HepG2 (cell line): ENCODE measurements around the gene GRIFIN. TPM values are rescaled to one million over a fixed set of nuclear protein-coding genes. Genes with fewer than 3 reads are reported as not detected.
A peak's percentile ranks its signal among the peaks of the same experiment; 100 is the strongest.

Experiments
- AGO1 ChIP-seq: fragments of 200-400 bp; formaldehyde crosslinking; IDR thresholded peaks from 2 replicates; pipeline ENCODE4 v1.6.1; 2017; ENCODE audit warnings: mild to moderate bottlenecking, low read depth, low read length, moderate library complexity; ENCODE audit not compliant: poor library complexity, severe bottlenecking
- BORCS8-MEF2B ChIP-seq: sonication (generic); formaldehyde crosslinking; IDR thresholded peaks from 2 replicates; pipeline ENCODE4 v1.8.0; 2022; ENCODE audit warnings: mild to moderate bottlenecking, missing genetic modification reagents
- KAT7 ChIP-seq: IDR thresholded peaks from 2 replicates; pipeline ENCODE4 v1.6.1; 2018; ENCODE audit warnings: borderline replicate concordance, missing compliant biosample characterization
- KMT2A ChIP-seq: sonication (generic); formaldehyde crosslinking; IDR thresholded peaks from 2 replicates; pipeline ENCODE4 v1.4.0; 2020; ENCODE audit warnings: missing genetic modification reagents
- MAFG ChIP-seq: sonication (generic); formaldehyde crosslinking; IDR thresholded peaks from 2 replicates; pipeline ENCODE4 v1.5.1; 2020; ENCODE audit warnings: mild to moderate bottlenecking, missing genetic modification reagents
- NONO ChIP-seq, 2 experiments: fragments of 450-650 bp in 1 of 2; sonication (generic) in 1 of 2; formaldehyde crosslinking in 1 of 2; IDR thresholded peaks in 1 of 2; conservative IDR thresholded peaks in 1 of 2; 2 replicates each; pipeline versions ENCODE4 v1.6.1 to v1.8.0; 2017 to 2022; ENCODE audit warnings: mild to moderate bottlenecking in 1 of 2, missing genetic modification reagents in 1 of 2, moderate library complexity in 1 of 2
- RARA ChIP-seq: IDR thresholded peaks from 2 replicates; pipeline ENCODE4 v1.6.1; 2016; ENCODE audit warnings: missing genetic modification reagents, missing compliant biosample characterization
- SIX1 ChIP-seq: sonication (generic); formaldehyde crosslinking; IDR thresholded peaks from 2 replicates; pipeline ENCODE4 v1.4.0; 2020; ENCODE audit warnings: missing genetic modification reagents, borderline replicate concordance
- SYNCRIP ChIP-seq: fragments of 200-400 bp; formaldehyde crosslinking; IDR thresholded peaks from 2 replicates; pipeline ENCODE4 v1.6.1; 2018; ENCODE audit warnings: mild to moderate bottlenecking, low read depth, low read length; ENCODE audit not compliant: insufficient read depth
- ZNF101 ChIP-seq: sonication (generic); formaldehyde crosslinking; IDR thresholded peaks from 2 replicates; pipeline ENCODE4 v1.4.0; 2020; ENCODE audit warnings: mild to moderate bottlenecking, low read depth, missing genetic modification reagents, borderline replicate concordance
- ZNF224 ChIP-seq: sonication (generic); formaldehyde crosslinking; IDR thresholded peaks from 2 replicates; pipeline ENCODE4 v1.5.0; 2020; ENCODE audit warnings: mild to moderate bottlenecking, missing genetic modification reagents
- ZNF230 ChIP-seq: sonication (generic); formaldehyde crosslinking; IDR thresholded peaks from 2 replicates; pipeline ENCODE4 v1.4.0; 2020; ENCODE audit warnings: mild to moderate bottlenecking, missing genetic modification reagents
- ZNF274 ChIP-seq: sonication (generic); formaldehyde crosslinking; IDR thresholded peaks from 2 replicates; pipeline ENCODE4 v1.5.1; 2020; ENCODE audit warnings: mild to moderate bottlenecking, missing genetic modification reagents
- ZNF530 ChIP-seq: sonication (generic); formaldehyde crosslinking; IDR thresholded peaks from 2 replicates; pipeline ENCODE4 v1.5.0; 2020; ENCODE audit warnings: low read depth, mild to moderate bottlenecking, missing genetic modification reagents
- ZNF605 ChIP-seq: sonication (generic); formaldehyde crosslinking; IDR thresholded peaks from 2 replicates; pipeline ENCODE4 v1.8.0; 2022; ENCODE audit warnings: mild to moderate bottlenecking, missing genetic modification reagents
- ZNF746 ChIP-seq: sonication (generic); formaldehyde crosslinking; IDR thresholded peaks from 2 replicates; pipeline ENCODE4 v1.8.0; 2022; ENCODE audit warnings: mild to moderate bottlenecking, missing genetic modification reagents
- ZNF768 ChIP-seq: sonication (generic); formaldehyde crosslinking; IDR thresholded peaks from 2 replicates; pipeline ENCODE4 v1.4.0; 2020; ENCODE audit warnings: missing genetic modification reagents
- ZNF788 ChIP-seq: sonication (generic); formaldehyde crosslinking; IDR thresholded peaks from 2 replicates; pipeline ENCODE4 v1.5.0; 2020; ENCODE audit warnings: mild to moderate bottlenecking, missing genetic modification reagents, borderline replicate concordance
- polyA plus RNA-seq, 8 experiments: library from polyadenylated mRNA; depleted of rRNA in 3 of 8; stranded (reverse) in 7 of 8; unstranded in 1 of 8; fragments of >200 nt; fragmentation: Illumina TruSeq in 4 of 8; extraction: Trizol in 4 of 8; gene quantifications; 2 replicates each; pipeline versions ENCODE4 v1.2.1 to v1.2.3, GENCODE V29; 2011 to 2016; ENCODE audit warnings: low read depth in 4 of 8, missing spikeins in 1 of 8, mixed read lengths in 1 of 8; ENCODE audit not compliant: insufficient read depth in 1 of 8
- total RNA-seq, 5 experiments: library from RNA; depleted of rRNA; stranded (reverse); fragments of >200 nt; fragmentation: Illumina TruSeq; extraction: Trizol; gene quantifications; 2 replicates each; pipeline ENCODE4 v1.2.3, GENCODE V29; 2016; ENCODE audit warnings: low read depth in 1 of 5
- TF ChIP-seq, protein P1 (sequence below): sonication (generic); formaldehyde crosslinking; IDR thresholded peaks from 2 replicates; pipeline ENCODE4 v1.5.0; 2020; ENCODE audit warnings: mild to moderate bottlenecking, missing genetic modification reagents
- TF ChIP-seq, protein P2 (sequence below): sonication (generic); formaldehyde crosslinking; IDR thresholded peaks from 2 replicates; pipeline ENCODE4 v1.5.0; 2020; ENCODE audit warnings: missing genetic modification reagents
- TF ChIP-seq, protein P3 (sequence below): sonication (generic); formaldehyde crosslinking; IDR thresholded peaks from 2 replicates; pipeline ENCODE4 v1.8.0; 2022; ENCODE audit warnings: missing genetic modification reagents, mild to moderate bottlenecking, borderline replicate concordance
- TF ChIP-seq, protein P4 (sequence below): sonication (generic); formaldehyde crosslinking; IDR thresholded peaks from 2 replicates; pipeline ENCODE4 v1.4.0; 2020; ENCODE audit warnings: missing genetic modification reagents, borderline replicate concordance
- TF ChIP-seq, protein P5 (sequence below): sonication (generic); formaldehyde crosslinking; IDR thresholded peaks from 2 replicates; pipeline ENCODE4 v1.5.0; 2020; ENCODE audit warnings: missing genetic modification reagents, mild to moderate bottlenecking, borderline replicate concordance

GRIFIN gene
- total and polyA plus RNA-seq, 2 of the 13 experiments (the other 11 are each of a cell fraction or from before 2014, with no cell fraction given): not detected

DNA sequence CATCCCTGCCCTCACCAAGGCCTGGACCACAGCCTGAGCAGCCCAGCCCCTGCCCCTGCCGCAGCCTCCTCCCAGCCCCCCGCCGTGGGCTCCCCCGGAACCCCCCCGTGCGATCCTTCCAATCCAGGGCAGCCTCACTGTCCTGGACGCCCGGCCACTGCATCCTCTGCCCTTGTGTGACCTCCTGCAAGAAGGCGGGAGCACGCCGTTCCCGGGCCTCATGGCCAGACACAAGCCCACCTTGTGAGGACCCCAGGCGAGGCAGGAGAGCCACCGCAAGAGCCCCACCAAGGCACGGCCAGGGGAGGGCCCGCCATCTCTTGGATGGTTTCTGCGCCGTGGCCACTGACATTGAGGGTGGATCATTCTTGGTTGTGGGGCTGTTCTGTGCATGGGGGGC is 35.6 kb upstream of the GRIFIN start (continued):
- TF ChIP-seq ZNF274 (CRISPR knock-in tag) (no peak), MAFG (CRISPR knock-in tag) (no peak), ZNF230 (CRISPR knock-in tag) (no peak), ZNF224 (CRISPR knock-in tag) (no peak), NONO (IDR thresholded peaks at IDR 0.05) (no peak), NONO (CRISPR knock-in tag; conservative IDR thresholded peaks at IDR 0.05) (no peak), KAT7 (CRISPR knock-in tag) (no peak), SIX1 (CRISPR knock-in tag) (no peak), ZNF768 (0 out of 2 replicates have a peak, but pooled peaks have one; percentile 24), BORCS8-MEF2B (no peak), SYNCRIP (no peak), RARA (no peak), ZNF605 (no peak), AGO1 (no peak), ZNF530 (CRISPR knock-in tag) (no peak), ZNF101 (no peak), ZNF746 (CRISPR knock-in tag) (no peak), ZNF788 (CRISPR knock-in tag) (no peak), KMT2A (CRISPR knock-in tag) (no peak)
- TF ChIP-seq, protein P1, sequence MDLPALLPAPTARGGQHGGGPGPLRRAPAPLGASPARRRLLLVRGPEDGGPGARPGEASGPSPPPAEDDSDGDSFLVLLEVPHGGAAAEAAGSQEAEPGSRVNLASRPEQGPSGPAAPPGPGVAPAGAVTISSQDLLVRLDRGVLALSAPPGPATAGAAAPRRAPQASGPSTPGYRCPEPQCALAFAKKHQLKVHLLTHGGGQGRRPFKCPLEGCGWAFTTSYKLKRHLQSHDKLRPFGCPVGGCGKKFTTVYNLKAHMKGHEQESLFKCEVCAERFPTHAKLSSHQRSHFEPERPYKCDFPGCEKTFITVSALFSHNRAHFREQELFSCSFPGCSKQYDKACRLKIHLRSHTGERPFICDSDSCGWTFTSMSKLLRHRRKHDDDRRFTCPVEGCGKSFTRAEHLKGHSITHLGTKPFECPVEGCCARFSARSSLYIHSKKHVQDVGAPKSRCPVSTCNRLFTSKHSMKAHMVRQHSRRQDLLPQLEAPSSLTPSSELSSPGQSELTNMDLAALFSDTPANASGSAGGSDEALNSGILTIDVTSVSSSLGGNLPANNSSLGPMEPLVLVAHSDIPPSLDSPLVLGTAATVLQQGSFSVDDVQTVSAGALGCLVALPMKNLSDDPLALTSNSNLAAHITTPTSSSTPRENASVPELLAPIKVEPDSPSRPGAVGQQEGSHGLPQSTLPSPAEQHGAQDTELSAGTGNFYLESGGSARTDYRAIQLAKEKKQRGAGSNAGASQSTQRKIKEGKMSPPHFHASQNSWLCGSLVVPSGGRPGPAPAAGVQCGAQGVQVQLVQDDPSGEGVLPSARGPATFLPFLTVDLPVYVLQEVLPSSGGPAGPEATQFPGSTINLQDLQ (CRISPR knock-in tag): no peak
- TF ChIP-seq, protein P2, sequence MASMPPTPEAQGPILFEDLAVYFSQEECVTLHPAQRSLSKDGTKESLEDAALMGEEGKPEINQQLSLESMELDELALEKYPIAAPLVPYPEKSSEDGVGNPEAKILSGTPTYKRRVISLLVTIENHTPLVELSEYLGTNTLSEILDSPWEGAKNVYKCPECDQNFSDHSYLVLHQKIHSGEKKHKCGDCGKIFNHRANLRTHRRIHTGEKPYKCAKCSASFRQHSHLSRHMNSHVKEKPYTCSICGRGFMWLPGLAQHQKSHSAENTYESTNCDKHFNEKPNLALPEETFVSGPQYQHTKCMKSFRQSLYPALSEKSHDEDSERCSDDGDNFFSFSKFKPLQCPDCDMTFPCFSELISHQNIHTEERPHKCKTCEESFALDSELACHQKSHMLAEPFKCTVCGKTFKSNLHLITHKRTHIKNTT (CRISPR knock-in tag): no peak
- TF ChIP-seq, protein P3, sequence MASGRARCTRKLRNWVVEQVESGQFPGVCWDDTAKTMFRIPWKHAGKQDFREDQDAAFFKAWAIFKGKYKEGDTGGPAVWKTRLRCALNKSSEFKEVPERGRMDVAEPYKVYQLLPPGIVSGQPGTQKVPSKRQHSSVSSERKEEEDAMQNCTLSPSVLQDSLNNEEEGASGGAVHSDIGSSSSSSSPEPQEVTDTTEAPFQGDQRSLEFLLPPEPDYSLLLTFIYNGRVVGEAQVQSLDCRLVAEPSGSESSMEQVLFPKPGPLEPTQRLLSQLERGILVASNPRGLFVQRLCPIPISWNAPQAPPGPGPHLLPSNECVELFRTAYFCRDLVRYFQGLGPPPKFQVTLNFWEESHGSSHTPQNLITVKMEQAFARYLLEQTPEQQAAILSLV (CRISPR knock-in tag): no peak
- TF ChIP-seq, protein P4, sequence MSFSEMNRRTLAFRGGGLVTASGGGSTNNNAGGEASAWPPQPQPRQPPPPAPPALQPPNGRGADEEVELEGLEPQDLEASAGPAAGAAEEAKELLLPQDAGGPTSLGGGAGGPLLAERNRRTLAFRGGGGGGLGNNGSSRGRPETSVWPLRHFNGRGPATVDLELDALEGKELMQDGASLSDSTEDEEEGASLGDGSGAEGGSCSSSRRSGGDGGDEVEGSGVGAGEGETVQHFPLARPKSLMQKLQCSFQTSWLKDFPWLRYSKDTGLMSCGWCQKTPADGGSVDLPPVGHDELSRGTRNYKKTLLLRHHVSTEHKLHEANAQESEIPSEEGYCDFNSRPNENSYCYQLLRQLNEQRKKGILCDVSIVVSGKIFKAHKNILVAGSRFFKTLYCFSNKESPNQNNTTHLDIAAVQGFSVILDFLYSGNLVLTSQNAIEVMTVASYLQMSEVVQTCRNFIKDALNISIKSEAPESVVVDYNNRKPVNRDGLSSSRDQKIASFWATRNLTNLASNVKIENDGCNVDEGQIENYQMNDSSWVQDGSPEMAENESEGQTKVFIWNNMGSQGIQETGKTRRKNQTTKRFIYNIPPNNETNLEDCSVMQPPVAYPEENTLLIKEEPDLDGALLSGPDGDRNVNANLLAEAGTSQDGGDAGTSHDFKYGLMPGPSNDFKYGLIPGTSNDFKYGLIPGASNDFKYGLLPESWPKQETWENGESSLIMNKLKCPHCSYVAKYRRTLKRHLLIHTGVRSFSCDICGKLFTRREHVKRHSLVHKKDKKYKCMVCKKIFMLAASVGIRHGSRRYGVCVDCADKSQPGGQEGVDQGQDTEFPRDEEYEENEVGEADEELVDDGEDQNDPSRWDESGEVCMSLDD (CRISPR knock-in tag): no peak
- TF ChIP-seq, protein P5, sequence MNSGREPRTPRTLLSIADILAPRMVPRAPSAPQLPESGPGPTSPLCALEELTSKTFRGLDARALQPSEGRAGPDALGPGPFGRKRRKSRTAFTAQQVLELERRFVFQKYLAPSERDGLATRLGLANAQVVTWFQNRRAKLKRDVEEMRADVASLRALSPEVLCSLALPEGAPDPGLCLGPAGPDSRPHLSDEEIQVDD: peak; percentile 69; the same call in 1 of the 2 replicates
